Measurements from ENCODE around the gene SGPP2.

GRCh38 chr2:222591661-222592060, 167.3 kb downstream of the SGPP2 start:
- no peak for TF ChIP-seq POLR2A (IDR thresholded peaks at IDR 0.05)
- TF ChIP-seq, protein P1, sequence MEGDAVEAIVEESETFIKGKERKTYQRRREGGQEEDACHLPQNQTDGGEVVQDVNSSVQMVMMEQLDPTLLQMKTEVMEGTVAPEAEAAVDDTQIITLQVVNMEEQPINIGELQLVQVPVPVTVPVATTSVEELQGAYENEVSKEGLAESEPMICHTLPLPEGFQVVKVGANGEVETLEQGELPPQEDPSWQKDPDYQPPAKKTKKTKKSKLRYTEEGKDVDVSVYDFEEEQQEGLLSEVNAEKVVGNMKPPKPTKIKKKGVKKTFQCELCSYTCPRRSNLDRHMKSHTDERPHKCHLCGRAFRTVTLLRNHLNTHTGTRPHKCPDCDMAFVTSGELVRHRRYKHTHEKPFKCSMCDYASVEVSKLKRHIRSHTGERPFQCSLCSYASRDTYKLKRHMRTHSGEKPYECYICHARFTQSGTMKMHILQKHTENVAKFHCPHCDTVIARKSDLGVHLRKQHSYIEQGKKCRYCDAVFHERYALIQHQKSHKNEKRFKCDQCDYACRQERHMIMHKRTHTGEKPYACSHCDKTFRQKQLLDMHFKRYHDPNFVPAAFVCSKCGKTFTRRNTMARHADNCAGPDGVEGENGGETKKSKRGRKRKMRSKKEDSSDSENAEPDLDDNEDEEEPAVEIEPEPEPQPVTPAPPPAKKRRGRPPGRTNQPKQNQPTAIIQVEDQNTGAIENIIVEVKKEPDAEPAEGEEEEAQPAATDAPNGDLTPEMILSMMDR (IDR thresholded peaks at IDR 0.05) = no peak
